Spleen (tissue), 11 donors: ENCODE data around the gene CXCR6. TPM values are rescaled to one million over a fixed set of nuclear protein-coding genes. Genes with fewer than 3 reads are reported as not detected.
A peak's percentile ranks its signal among the peaks of the same experiment; 100 is the strongest.

Experiments
- DNase-seq: peaks from one replicate; pipeline ENCODE4 v3.0.0-alpha.2; 2020
- H3K27ac ChIP-seq, 8 donors: fragments of 200-600 bp; sonication (generic) in 7 of 8; 1 replicate in 4 of 8; 2 replicates in 4 of 8; pipeline versions ENCODE4 v1.5.0 to v1.8.0; 2016 to 2021; ENCODE audit warnings: inconsistent platforms in 4 of 8, mild to moderate bottlenecking in 4 of 8, moderate library complexity in 1 of 8
- H3K27me3 ChIP-seq, 7 donors: fragments of 200-600 bp; sonication (generic) in 6 of 7; replicated peaks in 1 of 7; 1 replicate in 4 of 7; 2 replicates in 3 of 7; pipeline versions ENCODE4 v1.5.0 to v1.8.0; 2016 to 2021; ENCODE audit warnings: inconsistent platforms in 3 of 7, mild to moderate bottlenecking in 1 of 7
- H3K36me3 ChIP-seq, 6 donors: fragments of 200-600 bp; sonication (generic) in 5 of 6; 1 replicate in 4 of 6; 2 replicates in 2 of 6; pipeline versions ENCODE4 v1.5.0 to v1.8.0; 2016 to 2021; ENCODE audit warnings: inconsistent platforms in 2 of 6
- H3K4me1 ChIP-seq, 6 donors: fragments of 200-600 bp; sonication (generic) in 5 of 6; 1 replicate in 3 of 6; 2 replicates in 3 of 6; pipeline versions ENCODE4 v1.5.0 to v1.8.0; 2016 to 2021; ENCODE audit warnings: inconsistent platforms in 3 of 6
- H3K4me3 ChIP-seq, 8 donors: fragments of 200-600 bp; sonication (generic) in 7 of 8; 1 replicate in 4 of 8; 2 replicates in 4 of 8; pipeline versions ENCODE4 v1.5.0 to v1.8.0; 2016 to 2021; ENCODE audit warnings: inconsistent platforms in 4 of 8, mild to moderate bottlenecking in 4 of 8, moderate library complexity in 2 of 8
- H3K9me3 ChIP-seq, 8 donors: fragments of 200-600 bp; sonication (generic) in 7 of 8; 1 replicate in 4 of 8; 2 replicates in 4 of 8; pipeline versions ENCODE4 v1.5.0 to v1.8.0; 2016 to 2021; ENCODE audit warnings: inconsistent platforms in 4 of 8
- CTCF ChIP-seq, 11 experiments: fragments of 200-600 bp in 7 of 11; fragments of 450-650 bp in 4 of 11; sonication (generic) in 4 of 11; IDR thresholded peaks in 8 of 11; conservative IDR thresholded peaks in 3 of 11; 1 replicate in 7 of 11; 2 replicates in 4 of 11; pipeline versions ENCODE4 v1.4.0 to v1.8.0; 2016 to 2021; ENCODE audit warnings: antibody characterized with exemption in 11 of 11, inconsistent platforms in 4 of 11, mild to moderate bottlenecking in 1 of 11
- POLR2A ChIP-seq, 3 donors: fragments of 450-650 bp; IDR thresholded peaks; one replicate each; pipeline ENCODE4 v1.5.1; 2017; ENCODE audit warnings: antibody characterized with exemption in 3 of 3, mild to moderate bottlenecking in 1 of 3
- POLR2AphosphoS5 ChIP-seq, 3 donors: sonication (generic); formaldehyde crosslinking; IDR thresholded peaks; one replicate each; pipeline ENCODE4 v1.5.1; 2017; ENCODE audit warnings: antibody characterized with exemption in 3 of 3
- WGBS, 5 donors: extraction: QIAGEN DNeasy Blood & Tissue Kit in 3 of 5; methylation state at CpG; one replicate each; pipeline versions ENCODE4 v1.1.5 to v1.1.7; 2013 to 2018; 5-methylcytosine and 5-hydroxymethylcytosine counted together
- intact Hi-C: fragments of 100-400 bp; cut with DNase I; formaldehyde crosslinking; loops from one replicate; pipeline ENCODE4 v1.15.0; 2023; ENCODE audit warnings: low total_unique reads
- polyA plus RNA-seq, 3 donors: library from polyadenylated mRNA; stranded (reverse); fragments of 200-250 nt; gene quantifications; one replicate each; pipeline ENCODE4 v1.2.1, GENCODE V29; 2013
- total RNA-seq, 7 donors: library from RNA; depleted of rRNA in 3 of 7; stranded (reverse); fragments of >200 nt in 3 of 7; fragmentation: NEBNext Ultra II Directional in 4 of 7; extraction: Animal tissue kit (Norgen Biotek cat#: 25700) in 4 of 7; gene quantifications; one replicate each; pipeline versions ENCODE4 v1.1.0 to v1.2.1, GENCODE V29; 2016 to 2021
- donor health status: healthy with polysubstance abuse.
- donor health status: DM: no; HTN: no; CAD: no; lungs with moderate emphysema.
- donor health status: DM: no; HTN: no; CAD: no.
- donor health status: Bipolar disorder and iron deficiency.
- donor health status: healthy.
- donor health status: DM: no; HTN: no; CAD: no.
- donor health status: DM: yes; HTN: yes; CAD: no.

Gene CXCR6
- total and polyA plus RNA-seq, 10 donors = 2.5 to 35.3 (median 11.6) TPM

- Histone ChIP-seq H3K4me3 (no peak overlapping the region), H3K36me3 (no peaks in the 10 kb centered on the region), H3K9me3 (no peaks in the 10 kb centered on the region), H3K27me3 (no peaks in the 10 kb centered on the region), H3K4me1 (peaks cover 4 to 57% (median 15%) of the 10 kb centered on the region in 6 donors), H3K27ac (peak overlapping the region in 4 of 8 donors; percentile 5 to 43 (median 14))
- WGBS, 5 donors = 49 to 69% (median 61%) methylated on average over 3 of the region's 3 CpGs
- DNase-seq = peak; percentile 47
- TF ChIP-seq POLR2A (IDR thresholded peaks at IDR 0.05) (no peak), POLR2AphosphoS5 (IDR thresholded peaks at IDR 0.05) (no peak), CTCF (IDR thresholded peaks at IDR 0.05 in 8 of 11, conservative IDR thresholded peaks at IDR 0.05 in 3 of 11) (no peak)
- intact Hi-C loops = no loop called here
Observed at GRCh38 chr3:45904931-45905330, 38.3 kb upstream of the CXCR6 start.

GRCh38 chr3:45905755-45906154 is 37.5 kb upstream of the CXCR6 start:
- intact Hi-C loops = no loop called here
- Histone ChIP-seq H3K27me3 (no peaks in the 10 kb centered on the region), H3K9me3 (no peaks in the 10 kb centered on the region), H3K27ac (no peak overlapping the region), H3K4me3 (no peak overlapping the region), H3K4me1 (peaks cover 4 to 65% (median 15%) of the 10 kb centered on the region in 6 donors), H3K36me3 (no peaks in the 10 kb centered on the region)
- DNase-seq = no peak
- no peak for TF ChIP-seq POLR2AphosphoS5 (IDR thresholded peaks at IDR 0.05)
- TF ChIP-seq POLR2A (IDR thresholded peaks at IDR 0.05) = no peak
- TF ChIP-seq CTCF (IDR thresholded peaks at IDR 0.05 in 8 of 11, conservative IDR thresholded peaks at IDR 0.05 in 3 of 11) = no peak
- WGBS, 5 donors = 85 to 92% (median 88%) methylated on average over 2 to 3 of the region's 3 CpGs

- H3K4me1 ChIP-seq = peaks cover 4 to 76% (median 17%) of the 10 kb centered on the region in 6 donors
- H3K27me3 ChIP-seq = no peaks in the 10 kb centered on the region
- H3K4me3 ChIP-seq = no peak overlapping the region
- no peaks in the 10 kb centered on the region for H3K9me3 ChIP-seq
- TF ChIP-seq CTCF (IDR thresholded peaks at IDR 0.05 in 8 of 11, conservative IDR thresholded peaks at IDR 0.05 in 3 of 11) (no peak), POLR2A (IDR thresholded peaks at IDR 0.05) (no peak), POLR2AphosphoS5 (IDR thresholded peaks at IDR 0.05) (peak in 1 of 3 donors; percentile 21)
- H3K36me3 ChIP-seq = peaks cover 0 to 6% (median 0%) of the 10 kb centered on the region in 6 donors
- intact Hi-C loops = no loop called here
- H3K27ac ChIP-seq = no peak overlapping the region
- 73 to 87% (median 81%) methylated on average over 6 to 9 of the region's 9 CpGs for WGBS, 5 donors
- DNase-seq = no peak
Observed at GRCh38 chr3:45906681-45907407, 36.4 kb upstream of the CXCR6 start.
